PC-3 (cell line): ENCODE data around the gene ZNF106.

Experiments
- EZH2 ChIP-seq: fragments of 300-600 bp; sonication (generic); IDR thresholded peaks from one replicate; pipeline ENCODE4 v1.6.1; 2017; ENCODE audit warnings: antibody characterized with exemption, mild to moderate bottlenecking, low read length; ENCODE audit not compliant: unreplicated experiment
- EZH2phosphoT487 ChIP-seq: fragments of 300-600 bp; sonication (generic); IDR thresholded peaks from 2 replicates; pipeline ENCODE4 v1.6.1; 2018; ENCODE audit warnings: mild to moderate bottlenecking, antibody characterized with exemption, low read length, borderline replicate concordance
- TF ChIP-seq, protein P1 (sequence below): fragments of 300-600 bp; sonication (generic); conservative IDR thresholded peaks from 2 replicates; pipeline ENCODE4 v1.5.1; 2017; ENCODE audit warnings: antibody characterized with exemption, low read depth, mild to moderate bottlenecking, low read length

DNA sequence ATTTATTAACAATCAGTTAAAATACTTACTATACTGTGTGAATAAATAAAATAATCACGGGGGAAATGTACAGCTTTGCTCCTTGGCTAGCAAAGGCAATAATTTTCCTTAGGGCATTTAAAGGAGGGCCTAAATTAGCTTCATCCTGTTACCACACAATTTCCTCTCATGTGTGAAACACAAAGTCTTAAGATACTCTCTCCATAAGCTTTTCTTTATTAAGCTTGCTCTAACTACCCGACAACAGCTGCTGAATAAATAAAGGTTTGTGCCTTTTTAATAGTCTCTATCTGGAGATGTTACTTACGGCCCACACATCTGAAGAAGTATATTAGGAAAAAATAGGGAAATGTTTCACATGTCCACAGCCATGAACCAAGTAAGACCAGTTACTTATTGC, 29.7 kb downstream of the ZNF106 start:
- TF ChIP-seq, protein P1, sequence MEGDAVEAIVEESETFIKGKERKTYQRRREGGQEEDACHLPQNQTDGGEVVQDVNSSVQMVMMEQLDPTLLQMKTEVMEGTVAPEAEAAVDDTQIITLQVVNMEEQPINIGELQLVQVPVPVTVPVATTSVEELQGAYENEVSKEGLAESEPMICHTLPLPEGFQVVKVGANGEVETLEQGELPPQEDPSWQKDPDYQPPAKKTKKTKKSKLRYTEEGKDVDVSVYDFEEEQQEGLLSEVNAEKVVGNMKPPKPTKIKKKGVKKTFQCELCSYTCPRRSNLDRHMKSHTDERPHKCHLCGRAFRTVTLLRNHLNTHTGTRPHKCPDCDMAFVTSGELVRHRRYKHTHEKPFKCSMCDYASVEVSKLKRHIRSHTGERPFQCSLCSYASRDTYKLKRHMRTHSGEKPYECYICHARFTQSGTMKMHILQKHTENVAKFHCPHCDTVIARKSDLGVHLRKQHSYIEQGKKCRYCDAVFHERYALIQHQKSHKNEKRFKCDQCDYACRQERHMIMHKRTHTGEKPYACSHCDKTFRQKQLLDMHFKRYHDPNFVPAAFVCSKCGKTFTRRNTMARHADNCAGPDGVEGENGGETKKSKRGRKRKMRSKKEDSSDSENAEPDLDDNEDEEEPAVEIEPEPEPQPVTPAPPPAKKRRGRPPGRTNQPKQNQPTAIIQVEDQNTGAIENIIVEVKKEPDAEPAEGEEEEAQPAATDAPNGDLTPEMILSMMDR, result no peak
- TF ChIP-seq EZH2phosphoT487 (no peak), EZH2 (no peak)
